Stimulated activated CD8-positive, alpha-beta memory T cell treated with anti-CD3 and anti-CD28 coated beads, Interleukin-15, amount 100 ng/mL, for 48 hours (primary cell): Measurements from ENCODE around the gene ZNF124.
A peak's percentile ranks its signal among the peaks of the same experiment; 100 is the strongest.
"Not testable (repeated sequence)": the region's sequence is repeated elsewhere in the genome, so short reads cannot be mapped to it uniquely, and the experiment has no call there.

ENCODE experiments used
- DNase-seq, 2 donors: peaks; one replicate each; pipeline ENCODE4 v3.0.0-alpha.2; 2020; ENCODE audit warnings: low read depth in 2 of 2

ZNF124 gene

GRCh38 chr1:247171875-247172563, at the start of gene ZNF124:
TSS of gene ZNF124 (minus strand) at chr1:247172020. CDS start at chr1:247171877, 143 bp downstream.
- DNase-seq: not testable (repeated sequence)

GRCh38 chr1:247220280-247220679, 48.5 kb upstream of the ZNF124 start:
- DNase-seq: not testable (repeated sequence)

- DNase-seq: no peak
Observed at GRCh38 chr1:247218121-247218651, 46.4 kb upstream of the ZNF124 start.

- no peak for DNase-seq
Observed at GRCh38 chr1:247216261-247216660, 44.4 kb upstream of the ZNF124 start.

- DNase-seq: no peak
Observed at GRCh38 chr1:247212627-247213617, 41.1 kb upstream of the ZNF124 start.

GRCh38 chr1:247212012-247212411, 40.2 kb upstream of the ZNF124 start:
- DNase-seq: no peak

GRCh38 chr1:247211339-247211738, 39.5 kb upstream of the ZNF124 start:
- DNase-seq: no peak

- peak; percentile 93 to 94 for DNase-seq
Observed at GRCh38 chr1:247210376-247211117, 38.7 kb upstream of the ZNF124 start.

- no peak for DNase-seq
Observed at GRCh38 chr1:247210062-247210375, 38.2 kb upstream of the ZNF124 start.

GRCh38 chr1:247209396-247209795, 37.6 kb upstream of the ZNF124 start:
- DNase-seq: no peak

- DNase-seq: no peak
Observed at GRCh38 chr1:247204177-247204647, 32.4 kb upstream of the ZNF124 start.

GRCh38 chr1:247198781-247199180, 27.0 kb upstream of the ZNF124 start:
- DNase-seq: no peak

GRCh38 chr1:247193958-247194357, 22.1 kb upstream of the ZNF124 start:
- no peak for DNase-seq

- no peak for DNase-seq
Observed at GRCh38 chr1:247189981-247190798, 18.4 kb upstream of the ZNF124 start.

- no peak for DNase-seq
Observed at GRCh38 chr1:247185667-247186066, 13.8 kb upstream of the ZNF124 start.

GRCh38 chr1:247184254-247184653, 12.4 kb upstream of the ZNF124 start:
- DNase-seq: no peak

GRCh38 chr1:247182994-247183393, 11.2 kb upstream of the ZNF124 start:
- DNase-seq: no peak

- no peak for DNase-seq
Observed at GRCh38 chr1:247180581-247180980, 8.8 kb upstream of the ZNF124 start.

GRCh38 chr1:247177755-247178154, 5.9 kb upstream of the ZNF124 start:
- no peak for DNase-seq

GRCh38 chr1:247175458-247175857, 3.6 kb upstream of the ZNF124 start:
- no peak for DNase-seq

- DNase-seq: no peak
Observed at GRCh38 chr1:247173431-247173830, 1.6 kb upstream of the ZNF124 start.
